Adrenal gland (tissue), 12 donors: ENCODE results near the gene LHFPL2. TPM values are rescaled to one million over a fixed set of nuclear protein-coding genes. Genes with fewer than 3 reads are reported as not detected.
A peak's percentile ranks its signal among the peaks of the same experiment; 100 is the strongest.

ENCODE experiments used
- DNase-seq, 7 donors: peaks; one replicate each; pipeline ENCODE4 v3.0.0-alpha.2; 2019 to 2020
- H3K27ac ChIP-seq, 5 donors: fragments of 200-600 bp; sonication (generic) in 4 of 5; 1 replicate in 3 of 5; 2 replicates in 2 of 5; pipeline versions ENCODE4 v1.5.1 to v1.8.0; 2016 to 2020; ENCODE audit warnings: mild to moderate bottlenecking in 1 of 5
- H3K27me3 ChIP-seq: fragments of 200-600 bp; 2 replicates; pipeline ENCODE4 v1.8.0; 2021
- H3K36me3 ChIP-seq, 2 donors: fragments of 200-600 bp; replicated peaks in 1 of 2; 1 replicate in 1 of 2; 2 replicates in 1 of 2; pipeline versions ENCODE4 v1.5.1 to v1.8.0; 2018 to 2022
- H3K4me1 ChIP-seq, 2 donors: fragments of 200-600 bp; replicated peaks in 1 of 2; 1 replicate in 1 of 2; 2 replicates in 1 of 2; pipeline versions ENCODE4 v1.5.1 to v1.8.0; 2018 to 2021
- H3K4me3 ChIP-seq, 4 donors: fragments of 200-600 bp; sonication (generic) in 3 of 4; one replicate each; pipeline ENCODE4 v1.5.1; 2016 to 2018
- H3K9me3 ChIP-seq, 3 donors: fragments of 200-600 bp; sonication (generic) in 1 of 3; replicated peaks in 1 of 3; 1 replicate in 2 of 3; 2 replicates in 1 of 3; pipeline versions ENCODE4 v1.5.1 to v1.8.0; 2016 to 2021
- CTCF ChIP-seq, 6 experiments: fragments of 450-650 bp in 4 of 6; fragments of 200-600 bp in 2 of 6; sonication (generic) in 1 of 6; IDR thresholded peaks; 1 replicate in 5 of 6; 2 replicates in 1 of 6; pipeline versions ENCODE4 v1.5.1 to v1.8.0; 2016 to 2021; ENCODE audit warnings: antibody characterized with exemption in 6 of 6, mild to moderate bottlenecking in 2 of 6, moderate library complexity in 1 of 6
- POLR2A ChIP-seq, 2 donors: fragments of 450-650 bp; IDR thresholded peaks; one replicate each; pipeline ENCODE4 v1.6.1; 2017; ENCODE audit warnings: antibody characterized with exemption in 2 of 2, mild to moderate bottlenecking in 2 of 2, moderate library complexity in 1 of 2
- whole genome bisulfite sequencing, 4 donors: extraction: QIAGEN DNeasy Blood & Tissue Kit in 2 of 4; methylation state at CpG; one replicate each; pipeline versions ENCODE4 v1.1.5 to v1.1.7; 2013 to 2017; 5-methylcytosine and 5-hydroxymethylcytosine counted together
- intact Hi-C, 2 donors: fragments of 100-400 bp; cut with DNase I; formaldehyde crosslinking; loops; one replicate each; pipeline versions ENCODE4 v1.14.1 to v1.15.0; 2022 to 2023
- polyA plus RNA-seq, 3 donors: library from polyadenylated mRNA; stranded (reverse); fragments of 200-250 nt in 2 of 3; fragments of 350-450 nt in 1 of 3; fragmentation: Illumina TruSeq in 1 of 3; extraction: RNeasy Lipid Tissue Mini Kit (QIAGEN cat#74804) in 1 of 3; gene quantifications; one replicate each; pipeline ENCODE4 v1.2.3, GENCODE V29; 2013 to 2014
- total RNA-seq, 9 donors: library from RNA; depleted of rRNA in 4 of 9; stranded (reverse); fragments of >200 nt in 4 of 9; fragments of 120-200 nt in 1 of 9; fragmentation: NEBNext Ultra II Directional in 1 of 9; extraction: Animal tissue kit (Norgen Biotek cat#: 25700) in 1 of 9; gene quantifications; one replicate each; pipeline versions ENCODE4 v1.1.0 to v1.2.4, GENCODE V29; 2013 to 2023
- donor health status: healthy with polysubstance abuse.
- donor health status: Bipolar disorder and iron deficiency.
- donor health status: DM: yes; HTN: yes; CAD: no.
- donor health status: DM: no; HTN: no; CAD: no.
- donor health status: DM: no; HTN: no; CAD: no.
- donor health status: DM: yes; HTN: yes; CAD: no.

LHFPL2 gene
- total and polyA plus RNA-seq, 12 donors: 8.0 to 68.4 (median 44.9) TPM

- WGBS, 4 donors: 85 to 100% (median 97%) methylated on average over 1 of the region's 1 CpG
- H3K4me1 ChIP-seq: no peaks in the 10 kb centered on the region
- no peak for DNase-seq
- H3K27me3 ChIP-seq: no peaks in the 10 kb centered on the region
- intact Hi-C loops: no loop called here
- H3K36me3 ChIP-seq: no peaks in the 10 kb centered on the region
- no peak overlapping the region for H3K4me3 ChIP-seq
- H3K9me3 ChIP-seq: no peaks in the 10 kb centered on the region
- no peak for TF ChIP-seq CTCF (IDR thresholded peaks at IDR 0.05)
- no peak for TF ChIP-seq POLR2A (IDR thresholded peaks at IDR 0.05)
- no peak overlapping the region for H3K27ac ChIP-seq
Observed at GRCh38 chr5:78473751-78474150, 174.8 kb downstream of the LHFPL2 start.

- no peak for DNase-seq
- Histone ChIP-seq H3K4me3 (no peak overlapping the region), H3K27ac (no peak overlapping the region), H3K27me3 (no peaks in the 10 kb centered on the region), H3K9me3 (no peaks in the 10 kb centered on the region), H3K4me1 (no peaks in the 10 kb centered on the region), H3K36me3 (no peaks in the 10 kb centered on the region)
- intact Hi-C loops: no loop called here
- TF ChIP-seq POLR2A (IDR thresholded peaks at IDR 0.05) (no peak), CTCF (IDR thresholded peaks at IDR 0.05) (peak in 2 of 6 experiments; percentile 34 to 38)
Observed at GRCh38 chr5:78472469-78473106, 176.0 kb downstream of the LHFPL2 start.

GRCh38 chr5:78471896-78472295 is 176.7 kb downstream of the LHFPL2 start:
- Histone ChIP-seq H3K9me3 (no peaks in the 10 kb centered on the region), H3K27me3 (no peaks in the 10 kb centered on the region), H3K4me1 (no peaks in the 10 kb centered on the region), H3K36me3 (no peaks in the 10 kb centered on the region), H3K27ac (no peak overlapping the region), H3K4me3 (no peak overlapping the region)
- no peak for TF ChIP-seq POLR2A (IDR thresholded peaks at IDR 0.05)
- intact Hi-C loops: no loop called here
- DNase-seq: no peak

GRCh38 chr5:78467752-78468357 is 180.7 kb downstream of the LHFPL2 start:
- no peak for DNase-seq
- TF ChIP-seq POLR2A (IDR thresholded peaks at IDR 0.05) (no peak), CTCF (IDR thresholded peaks at IDR 0.05) (peak; percentile 72 to 87 (median 82))
- Histone ChIP-seq H3K36me3 (no peaks in the 10 kb centered on the region), H3K9me3 (no peaks in the 10 kb centered on the region), H3K27ac (no peak overlapping the region), H3K27me3 (no peaks in the 10 kb centered on the region), H3K4me1 (no peaks in the 10 kb centered on the region), H3K4me3 (no peak overlapping the region)
- 10 to 18% (median 11%) methylated on average over 3 of the region's 3 CpGs for WGBS, 4 donors
- intact Hi-C loops: loop anchor here (10.0 kb wide), 2 partner anchors 67 to 497 kb away; no protein-coding TSS in a partner anchor

GRCh38 chr5:78467140-78467539 is 181.4 kb downstream of the LHFPL2 start:
- Histone ChIP-seq H3K27me3 (no peaks in the 10 kb centered on the region), H3K27ac (no peak overlapping the region), H3K4me3 (no peak overlapping the region), H3K36me3 (no peaks in the 10 kb centered on the region), H3K4me1 (no peaks in the 10 kb centered on the region), H3K9me3 (no peaks in the 10 kb centered on the region)
- 92 to 97% (median 94%) methylated on average over 1 of the region's 1 CpG for WGBS, 4 donors
- intact Hi-C loops: loop anchor here (10.0 kb wide), 2 partner anchors 68 to 498 kb away; no protein-coding TSS in a partner anchor
- TF ChIP-seq CTCF (IDR thresholded peaks at IDR 0.05) (no peak), POLR2A (IDR thresholded peaks at IDR 0.05) (no peak)
- DNase-seq: no peak
